ENCODE measurements around the gene ABLIM2. TPM values are rescaled to one million over a fixed set of nuclear protein-coding genes. Genes with fewer than 3 reads are reported as not detected.

ABLIM2 gene
- total and polyA plus RNA-seq, 2 of the 4 experiments (the other 2 are of a cell fraction) = under 0.01 to 0.10 TPM

GRCh38 chr4:8120501-8120900 lies 38.1 kb downstream of the ABLIM2 start:
- in situ Hi-C loops (cut with MboI; ENCODE audit: low sequenced_read_pairs) = no loop called here
- BruUV-seq (replicated peaks) = no TSS peak
- TF ChIP-seq MAFK (IDR thresholded peaks at IDR 0.05; ENCODE audit: low read depth, low read length) (no peak), MAZ (IDR thresholded peaks at IDR 0.05; ENCODE audit: borderline replicate concordance, low read depth, low read length) (no peak), BHLHE40 (IDR thresholded peaks at IDR 0.05; ENCODE audit: low read depth, low read length) (no peak), CHD1 (IDR thresholded peaks at IDR 0.05; ENCODE audit: low read depth, low read length) (no peak), NFE2L2 (IDR thresholded peaks at IDR 0.05; ENCODE audit: low read depth, low read length) (no peak), RAD21 (IDR thresholded peaks at IDR 0.05; ENCODE audit: low read length) (no peak), FOS (IDR thresholded peaks at IDR 0.05; ENCODE audit: low read depth, low read length) (no peak), POLR2A (IDR thresholded peaks at IDR 0.05; ENCODE audit: low read depth, low read length) (no peak), SMC3 (IDR thresholded peaks at IDR 0.05; ENCODE audit: low read depth, low read length) (no peak), RFX5 (IDR thresholded peaks at IDR 0.05; ENCODE audit: low read depth, low read length) (no peak)
- TF ChIP-seq, protein P1, sequence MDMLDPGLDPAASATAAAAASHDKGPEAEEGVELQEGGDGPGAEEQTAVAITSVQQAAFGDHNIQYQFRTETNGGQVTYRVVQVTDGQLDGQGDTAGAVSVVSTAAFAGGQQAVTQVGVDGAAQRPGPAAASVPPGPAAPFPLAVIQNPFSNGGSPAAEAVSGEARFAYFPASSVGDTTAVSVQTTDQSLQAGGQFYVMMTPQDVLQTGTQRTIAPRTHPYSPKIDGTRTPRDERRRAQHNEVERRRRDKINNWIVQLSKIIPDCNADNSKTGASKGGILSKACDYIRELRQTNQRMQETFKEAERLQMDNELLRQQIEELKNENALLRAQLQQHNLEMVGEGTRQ (IDR thresholded peaks at IDR 0.05; ENCODE audit: low read depth, low read length) = no peak
- TF ChIP-seq, protein P2, sequence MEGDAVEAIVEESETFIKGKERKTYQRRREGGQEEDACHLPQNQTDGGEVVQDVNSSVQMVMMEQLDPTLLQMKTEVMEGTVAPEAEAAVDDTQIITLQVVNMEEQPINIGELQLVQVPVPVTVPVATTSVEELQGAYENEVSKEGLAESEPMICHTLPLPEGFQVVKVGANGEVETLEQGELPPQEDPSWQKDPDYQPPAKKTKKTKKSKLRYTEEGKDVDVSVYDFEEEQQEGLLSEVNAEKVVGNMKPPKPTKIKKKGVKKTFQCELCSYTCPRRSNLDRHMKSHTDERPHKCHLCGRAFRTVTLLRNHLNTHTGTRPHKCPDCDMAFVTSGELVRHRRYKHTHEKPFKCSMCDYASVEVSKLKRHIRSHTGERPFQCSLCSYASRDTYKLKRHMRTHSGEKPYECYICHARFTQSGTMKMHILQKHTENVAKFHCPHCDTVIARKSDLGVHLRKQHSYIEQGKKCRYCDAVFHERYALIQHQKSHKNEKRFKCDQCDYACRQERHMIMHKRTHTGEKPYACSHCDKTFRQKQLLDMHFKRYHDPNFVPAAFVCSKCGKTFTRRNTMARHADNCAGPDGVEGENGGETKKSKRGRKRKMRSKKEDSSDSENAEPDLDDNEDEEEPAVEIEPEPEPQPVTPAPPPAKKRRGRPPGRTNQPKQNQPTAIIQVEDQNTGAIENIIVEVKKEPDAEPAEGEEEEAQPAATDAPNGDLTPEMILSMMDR (conservative IDR thresholded peaks at IDR 0.05; ENCODE audit: low read depth, low read length) = no peak

More at GRCh38 chr4:8120501-8120900, 38.1 kb downstream of the ABLIM2 start:
- no peak overlapping the region for H4K8ac ChIP-seq (ENCODE audit: low read depth in 2 of 2, low read length in 2 of 2)
- H3K14ac ChIP-seq (replicated peaks; ENCODE audit: low read depth, low read length) = no peak overlapping the region
- H3K36me3 ChIP-seq (ENCODE audit: control insufficient read depth, insufficient read depth, low read length) = no peaks in the 10 kb centered on the region
- no peak overlapping the region for H2AK9ac ChIP-seq (replicated peaks; ENCODE audit: low read depth, low read length, poor library complexity)
- H3K9ac ChIP-seq (ENCODE audit: low read depth, low read length) = no peak overlapping the region
- H2BK5ac ChIP-seq (ENCODE audit: low read depth, low read length, poor library complexity, severe bottlenecking) = no peak overlapping the region
- H3K18ac ChIP-seq (ENCODE audit: low read depth, low read length) = no peak overlapping the region
- no peak overlapping the region for H2BK15ac ChIP-seq (ENCODE audit: low read depth, low read length)
- intact Hi-C loops (cut with micrococcal nuclease) = no loop called here
- no peak overlapping the region for H3K4ac ChIP-seq (ENCODE audit: low read depth, low read length)
- H4K20me1 ChIP-seq (ENCODE audit: insufficient read depth, low read length) = no peaks in the 10 kb centered on the region
- peak overlapping the region; percentile 19 for H2AFZ ChIP-seq (replicated peaks; ENCODE audit: low read length, poor library complexity)
- H3K23ac ChIP-seq (ENCODE audit: low read depth, low read length) = no peak overlapping the region
- H3K56ac ChIP-seq (ENCODE audit: extremely low read depth, insufficient read depth, low read length) = no peak overlapping the region
- H3K4me3 ChIP-seq (ENCODE audit: insufficient read depth, low read depth, low read length) = no peak overlapping the region
- H3K9me3 ChIP-seq (ENCODE audit: control insufficient read depth, insufficient read depth, low read length) = no peaks in the 10 kb centered on the region
- no peaks in the 10 kb centered on the region for H3K9me1 ChIP-seq (ENCODE audit: insufficient read depth, low read length)
- H4K5ac ChIP-seq (ENCODE audit: low read depth, low read length) = no peak overlapping the region
- peaks cover 49% of the 10 kb centered on the region for H3K27me3 ChIP-seq (ENCODE audit: control insufficient read depth, insufficient read depth, low read length)
- H3K27ac ChIP-seq (ENCODE audit: insufficient read depth, low read length) = no peak overlapping the region
- ChIA-PET CTCF (no interaction called here), POLR2A (ENCODE audit: unreplicated experiment) (no interaction called here)
- no peak overlapping the region for H2AK5ac ChIP-seq (ENCODE audit: low read depth, low read length)
- no peak overlapping the region for H2BK120ac ChIP-seq (ENCODE audit: low read depth, low read length)
- no peak for ATAC-seq (ENCODE audit: low read depth)
- no peak overlapping the region for H2BK20ac ChIP-seq (ENCODE audit: low read depth, low read length)
- dilution Hi-C loops (cut with HindIII; ENCODE audit: low sequenced_read_pairs, unreplicated experiment) = no loop called here
- H3K4me1 ChIP-seq (ENCODE audit: control insufficient read depth, insufficient read depth, low read length) = peaks cover 2% of the 10 kb centered on the region; the same call in 1 of the 2 replicates
- WGBS, 2 experiments (ENCODE audit: extremely low coverage in 2 of 2, insufficient read length in 1 of 2) = 76% methylated on average over 7 of the region's 12 CpGs; no CpG with 5 or more reads in 1 of the 2 experiments
- H3K4me2 ChIP-seq (ENCODE audit: low read depth, low read length) = no peak overlapping the region
- H3K79me1 ChIP-seq (ENCODE audit: low read depth in 1 of 2, low read length in 2 of 2) = no peaks in the 10 kb centered on the region
- DNase-seq = no peak
- no peak overlapping the region for H4K91ac ChIP-seq (ENCODE audit: insufficient read depth, low read depth, low read length)
